IPS-20b (cell line): ENCODE results near the gene ANKRD28.

ENCODE experiments used
- H3K27ac ChIP-seq: one replicate; pipeline ENCODE4 v1.5.1; 2013; ENCODE audit warnings: low read length
- H3K27me3 ChIP-seq: 2 replicates; pipeline ENCODE4 v1.6.1; 2013; ENCODE audit warnings: mild to moderate bottlenecking, low read length, inconsistent platforms; ENCODE audit not compliant: insufficient read depth
- H3K36me3 ChIP-seq: 2 replicates; pipeline ENCODE4 v1.6.1; 2013; ENCODE audit warnings: low read depth, mild to moderate bottlenecking, inconsistent platforms, low read length, moderate library complexity; ENCODE audit not compliant: insufficient read depth
- H3K4me1 ChIP-seq: 2 replicates; pipeline ENCODE4 v1.6.1; 2013; ENCODE audit warnings: mild to moderate bottlenecking, control low read depth, inconsistent platforms, low read length, moderate library complexity; ENCODE audit not compliant: insufficient read depth
- H3K4me3 ChIP-seq: 2 replicates; pipeline ENCODE4 v1.5.1; 2013; ENCODE audit warnings: mild to moderate bottlenecking, low read length, inconsistent platforms
- H3K9ac ChIP-seq: 2 replicates; pipeline ENCODE4 v1.6.1; 2013; ENCODE audit warnings: low read depth, mild to moderate bottlenecking, inconsistent platforms, low read length, moderate library complexity
- H3K9me3 ChIP-seq: 2 replicates; pipeline ENCODE4 v1.6.1; 2013; ENCODE audit warnings: mild to moderate bottlenecking, low read depth, low read length, inconsistent platforms; ENCODE audit not compliant: insufficient read depth

Gene ANKRD28

DNA sequence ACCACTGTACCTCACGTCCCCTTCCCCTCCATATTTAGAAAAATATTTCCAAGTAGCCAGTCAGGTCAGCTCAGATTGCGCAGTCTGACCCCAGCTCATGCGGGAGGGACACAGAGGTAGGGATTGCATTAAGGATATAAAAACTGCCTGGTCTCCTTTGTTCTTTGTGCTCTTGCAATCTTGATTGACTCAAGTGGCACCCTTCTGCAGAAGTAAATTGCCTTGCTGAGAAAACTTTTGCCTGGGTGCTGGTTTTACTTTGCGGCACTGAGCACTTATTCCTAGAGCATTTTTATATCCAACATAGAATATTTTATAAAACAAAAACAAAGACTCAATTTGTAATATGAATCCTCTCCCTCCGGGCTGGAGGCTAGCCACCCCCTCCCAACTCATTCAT is 141.4 kb downstream of the ANKRD28 start:
- H3K9ac ChIP-seq, result no peak overlapping the region
- no peaks in the 10 kb centered on the region for H3K4me1 ChIP-seq
- H3K27me3 ChIP-seq, result no peaks in the 10 kb centered on the region
- no peak overlapping the region for H3K4me3 ChIP-seq
- no peak overlapping the region for H3K27ac ChIP-seq
- H3K36me3 ChIP-seq, result no peaks in the 10 kb centered on the region
- peaks cover 24% of the 10 kb centered on the region for H3K9me3 ChIP-seq

DNA sequence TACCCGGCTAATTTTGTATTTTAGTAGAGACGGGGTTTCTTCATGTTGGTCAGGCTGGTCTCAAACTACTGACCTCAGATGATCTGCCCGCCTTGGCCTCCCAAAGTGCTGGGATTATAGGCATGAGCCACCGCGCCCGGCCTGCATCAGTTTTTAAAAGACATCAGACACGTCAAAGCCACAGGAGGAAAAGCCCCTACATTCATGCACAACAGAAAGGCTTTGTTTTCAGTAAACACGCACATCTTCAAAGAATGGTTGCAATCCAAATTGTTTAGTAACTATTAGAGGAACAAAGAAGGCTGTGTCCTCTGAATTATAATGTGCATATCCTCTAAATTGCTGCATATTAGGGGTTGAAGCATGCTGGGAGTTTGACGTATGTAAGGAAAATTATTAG is 142.9 kb downstream of the ANKRD28 start:
- H3K4me3 ChIP-seq, result no peak overlapping the region
- H3K9me3 ChIP-seq, result peaks cover 24% of the 10 kb centered on the region
- H3K36me3 ChIP-seq, result no peaks in the 10 kb centered on the region
- no peak overlapping the region for H3K9ac ChIP-seq
- no peaks in the 10 kb centered on the region for H3K4me1 ChIP-seq
- no peak overlapping the region for H3K27ac ChIP-seq
- no peaks in the 10 kb centered on the region for H3K27me3 ChIP-seq

DNA sequence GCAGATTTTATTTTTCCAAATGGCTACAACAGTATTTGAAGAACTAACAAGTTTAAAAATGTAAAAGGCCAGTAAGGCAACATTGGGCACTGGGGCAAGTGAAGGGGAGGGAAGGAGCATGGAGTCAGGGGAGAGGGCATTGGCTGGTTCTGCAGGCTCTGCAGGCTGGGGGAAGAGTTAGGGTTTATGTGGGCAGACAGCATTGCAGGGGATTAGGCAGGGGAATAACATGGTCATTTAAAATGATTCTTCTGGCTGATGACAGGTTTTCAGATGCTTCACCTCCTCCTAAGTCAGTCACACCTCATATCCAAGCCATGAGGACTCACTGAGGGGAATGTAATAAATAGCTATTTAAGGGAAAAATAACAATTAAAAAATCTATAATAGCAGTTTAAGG is 143.7 kb downstream of the ANKRD28 start:
- Histone ChIP-seq H3K27me3 (no peaks in the 10 kb centered on the region), H3K4me1 (no peaks in the 10 kb centered on the region), H3K4me3 (no peak overlapping the region), H3K9ac (no peak overlapping the region), H3K36me3 (no peaks in the 10 kb centered on the region), H3K9me3 (peaks cover 24% of the 10 kb centered on the region), H3K27ac (no peak overlapping the region)

DNA sequence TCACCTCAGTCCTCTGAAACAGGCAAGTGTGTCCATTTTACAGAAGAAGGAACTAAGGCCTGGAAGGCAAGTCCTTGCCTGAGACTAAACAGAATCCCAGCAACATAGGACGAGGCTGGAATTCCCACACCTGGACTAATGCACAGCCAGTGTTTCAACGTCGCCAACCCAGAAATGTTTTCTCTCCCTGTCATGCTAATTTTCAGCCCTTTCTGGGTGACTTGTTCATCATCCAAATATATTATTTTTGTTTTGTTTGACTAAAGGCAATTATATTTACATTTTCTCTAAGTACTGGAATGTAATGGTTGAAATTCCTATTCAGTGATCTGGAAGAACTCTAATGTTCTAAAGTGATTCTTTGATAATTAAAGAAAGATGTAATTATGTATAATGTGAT is 144.5 kb downstream of the ANKRD28 start:
- H3K36me3 ChIP-seq, result no peaks in the 10 kb centered on the region
- no peaks in the 10 kb centered on the region for H3K4me1 ChIP-seq
- H3K27ac ChIP-seq, result no peak overlapping the region
- peaks cover 24% of the 10 kb centered on the region for H3K9me3 ChIP-seq
- H3K4me3 ChIP-seq, result no peak overlapping the region
- H3K9ac ChIP-seq, result no peak overlapping the region
- H3K27me3 ChIP-seq, result no peaks in the 10 kb centered on the region

DNA sequence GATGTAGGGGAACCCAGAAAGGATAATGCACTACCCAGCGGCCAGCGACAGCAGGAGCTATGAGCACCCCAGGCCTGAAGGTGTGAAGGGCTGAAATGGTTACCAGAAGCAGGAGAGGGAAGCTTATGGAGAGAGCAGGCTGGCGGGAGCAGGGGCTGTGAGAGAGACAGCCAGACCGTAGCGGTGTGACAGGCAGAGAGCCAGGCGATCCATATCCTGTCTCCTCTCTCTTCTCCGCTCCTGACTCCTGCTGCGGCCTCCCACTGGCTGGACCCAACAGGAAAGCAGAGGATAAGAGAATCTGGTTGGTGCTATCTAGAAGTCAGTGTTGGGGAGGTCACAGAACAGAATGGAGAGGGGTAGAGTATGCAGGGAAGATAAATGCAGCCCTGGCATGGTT is 146.4 kb downstream of the ANKRD28 start:
- Histone ChIP-seq H3K9me3 (peaks cover 13% of the 10 kb centered on the region), H3K27ac (no peak overlapping the region), H3K27me3 (no peaks in the 10 kb centered on the region), H3K4me1 (peaks cover 2% of the 10 kb centered on the region; the same call in 1 of the 2 replicates), H3K36me3 (no peaks in the 10 kb centered on the region), H3K4me3 (no peak overlapping the region), H3K9ac (no peak overlapping the region)

DNA sequence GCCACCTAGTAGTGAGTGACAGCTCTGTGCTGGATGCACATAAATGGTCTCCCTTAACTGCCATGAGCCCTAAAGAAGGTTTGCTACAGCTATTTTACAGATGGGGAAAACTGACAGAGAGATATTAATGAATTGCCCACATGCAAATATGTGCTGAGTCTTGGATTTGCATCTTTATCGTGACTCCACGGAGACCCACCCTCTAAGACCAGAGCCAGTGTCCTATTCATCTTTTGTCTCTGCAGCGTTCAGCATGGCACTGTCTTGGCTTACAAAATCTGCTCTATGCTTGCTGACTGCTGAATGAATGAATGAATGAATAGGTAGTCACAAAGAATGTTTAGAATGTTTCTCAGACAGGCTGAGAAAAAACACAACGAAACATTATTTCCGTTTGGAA is 147.9 kb downstream of the ANKRD28 start:
- H3K4me3 ChIP-seq, result no peak overlapping the region
- no peaks in the 10 kb centered on the region for H3K9me3 ChIP-seq
- H3K27ac ChIP-seq, result no peak overlapping the region
- no peak overlapping the region for H3K9ac ChIP-seq
- peaks cover 2% of the 10 kb centered on the region; the same call in 1 of the 2 replicates for H3K4me1 ChIP-seq
- H3K36me3 ChIP-seq, result no peaks in the 10 kb centered on the region; the same call in 1 of the 2 replicates
- H3K27me3 ChIP-seq, result no peaks in the 10 kb centered on the region

DNA sequence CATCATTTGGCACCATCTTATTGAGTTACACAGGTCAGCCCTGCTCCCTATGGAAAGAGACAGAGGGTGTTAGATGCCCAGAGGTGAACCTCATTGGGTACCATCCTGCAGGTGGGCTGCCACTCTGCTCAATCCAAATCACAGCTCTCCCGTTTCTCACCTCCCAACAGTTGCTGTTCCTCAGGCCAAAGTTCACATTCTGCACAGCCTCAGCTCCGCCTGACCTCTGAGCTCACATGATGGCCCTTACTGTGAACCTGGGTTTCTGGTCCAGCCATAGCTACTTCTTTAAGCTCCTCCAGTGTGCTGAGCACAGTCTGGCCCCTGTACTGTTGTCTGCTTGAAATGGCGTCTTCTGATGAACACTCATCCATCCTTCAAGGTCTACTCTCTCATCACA is 148.4 kb downstream of the ANKRD28 start:
- no peak overlapping the region for H3K27ac ChIP-seq
- peaks cover 2% of the 10 kb centered on the region; the same call in 1 of the 2 replicates for H3K4me1 ChIP-seq
- H3K9ac ChIP-seq, result no peak overlapping the region
- H3K9me3 ChIP-seq, result no peaks in the 10 kb centered on the region
- no peaks in the 10 kb centered on the region for H3K27me3 ChIP-seq
- no peaks in the 10 kb centered on the region; the same call in 1 of the 2 replicates for H3K36me3 ChIP-seq
- no peak overlapping the region for H3K4me3 ChIP-seq

DNA sequence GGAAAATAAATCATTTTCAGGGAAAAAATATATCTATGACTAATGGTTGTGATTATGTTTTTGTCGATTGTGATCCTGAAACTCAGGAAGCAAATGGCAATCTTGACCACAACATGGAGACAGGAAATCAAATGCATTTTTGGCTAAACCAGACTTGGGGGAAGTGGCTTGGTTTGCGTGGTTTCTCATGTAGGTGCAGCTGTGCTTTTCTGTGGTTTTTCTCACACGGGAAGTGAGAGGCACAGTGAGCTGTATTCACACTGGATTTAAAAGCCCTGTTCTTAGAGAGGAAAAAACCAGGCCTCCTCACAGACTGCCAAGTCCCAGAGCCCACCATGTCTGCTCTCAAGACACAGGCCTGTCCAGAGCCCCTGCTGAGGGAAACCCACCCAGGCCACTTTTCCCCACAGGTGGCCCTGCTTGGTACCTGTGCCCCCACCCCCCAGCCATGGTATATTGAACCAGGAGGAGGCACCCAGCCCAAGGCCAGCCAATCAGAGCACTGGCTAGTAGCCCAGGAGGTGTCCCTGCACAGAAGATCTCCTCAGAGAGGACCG is 150.1 kb downstream of the ANKRD28 start:
- H3K4me1 ChIP-seq, result peaks cover 2% of the 10 kb centered on the region; the same call in 1 of the 2 replicates
- no peaks in the 10 kb centered on the region; the same call in 1 of the 2 replicates for H3K36me3 ChIP-seq
- H3K4me3 ChIP-seq, result no peak overlapping the region
- H3K27ac ChIP-seq, result no peak overlapping the region
- no peaks in the 10 kb centered on the region for H3K9me3 ChIP-seq
- H3K9ac ChIP-seq, result no peak overlapping the region
- H3K27me3 ChIP-seq, result no peaks in the 10 kb centered on the region

DNA sequence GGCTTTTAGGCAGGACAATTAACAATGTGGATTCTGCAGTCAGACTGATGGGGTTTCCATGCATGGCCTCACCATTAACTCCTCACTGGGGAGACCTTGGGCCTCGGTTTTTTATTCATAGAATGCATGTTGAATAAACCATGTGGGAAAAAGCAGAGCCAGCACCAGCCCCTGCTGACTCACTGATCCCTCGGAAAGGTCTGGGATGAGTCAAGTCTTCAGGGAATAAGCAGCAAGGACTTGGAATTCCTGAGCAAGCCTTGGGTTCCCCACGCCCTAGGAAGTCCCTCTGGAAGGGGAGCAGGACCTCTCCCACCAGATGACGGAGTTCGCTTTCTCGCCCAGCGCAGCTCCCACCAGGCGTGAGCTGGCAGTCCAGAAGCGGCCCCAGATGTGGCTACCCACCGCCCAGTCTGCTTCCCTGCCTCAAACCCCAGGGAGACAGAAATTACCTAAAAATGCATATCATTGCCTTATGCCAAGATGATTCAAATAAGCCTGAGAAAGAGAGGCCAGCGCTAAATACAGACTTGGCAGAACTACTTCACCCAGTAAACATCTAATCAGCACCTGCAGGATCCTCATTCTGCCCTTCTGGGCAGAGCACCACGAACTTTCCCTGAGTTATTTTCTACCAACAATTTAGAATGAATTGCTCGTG is 150.8 kb downstream of the ANKRD28 start:
- Histone ChIP-seq H3K27me3 (no peaks in the 10 kb centered on the region), H3K9me3 (no peaks in the 10 kb centered on the region), H3K27ac (no peak overlapping the region), H3K4me1 (peaks cover 2% of the 10 kb centered on the region; the same call in 1 of the 2 replicates), H3K36me3 (no peaks in the 10 kb centered on the region; the same call in 1 of the 2 replicates), H3K4me3 (no peak overlapping the region), H3K9ac (no peak overlapping the region)

DNA sequence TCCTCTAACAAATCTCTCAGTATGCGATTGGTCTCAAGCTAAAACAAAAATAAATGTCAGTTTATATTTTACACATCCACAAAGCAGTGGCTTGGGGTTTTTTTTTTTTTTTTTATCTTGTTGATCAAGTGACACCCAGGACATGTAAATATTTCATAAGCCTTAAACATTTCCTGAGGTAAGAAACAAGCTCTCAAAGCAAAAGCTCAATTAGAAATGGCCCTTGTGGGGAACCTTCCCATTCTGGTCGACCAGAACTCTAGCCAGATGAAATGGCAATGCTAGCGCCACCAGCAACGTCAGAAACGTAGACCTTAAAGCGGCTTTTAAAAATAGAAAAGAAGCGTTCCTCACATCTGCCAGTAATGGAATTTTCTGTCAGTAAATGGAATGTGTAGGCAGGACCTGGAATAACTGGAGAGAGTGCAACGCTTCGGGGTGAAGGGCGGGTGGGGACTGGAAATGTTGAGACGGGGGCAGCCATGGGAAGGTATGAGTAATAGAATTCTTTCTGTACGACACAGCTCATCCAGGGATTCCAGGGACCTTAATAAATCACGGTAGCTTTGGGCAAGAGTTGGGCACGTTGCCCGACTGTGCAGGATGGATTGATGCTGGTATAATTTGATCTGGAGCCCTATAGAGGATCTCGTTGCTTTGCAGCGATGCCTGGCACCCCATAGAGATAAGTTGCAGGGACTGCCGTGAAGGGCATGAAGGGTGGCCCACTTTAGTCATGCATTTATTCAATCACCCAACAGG is 151.9 kb downstream of the ANKRD28 start:
- Histone ChIP-seq H3K27ac (no peak overlapping the region), H3K27me3 (no peaks in the 10 kb centered on the region), H3K36me3 (no peaks in the 10 kb centered on the region; the same call in 1 of the 2 replicates), H3K4me1 (peaks cover 2% of the 10 kb centered on the region; the same call in 1 of the 2 replicates), H3K9ac (no peak overlapping the region), H3K4me3 (no peak overlapping the region), H3K9me3 (no peaks in the 10 kb centered on the region)

DNA sequence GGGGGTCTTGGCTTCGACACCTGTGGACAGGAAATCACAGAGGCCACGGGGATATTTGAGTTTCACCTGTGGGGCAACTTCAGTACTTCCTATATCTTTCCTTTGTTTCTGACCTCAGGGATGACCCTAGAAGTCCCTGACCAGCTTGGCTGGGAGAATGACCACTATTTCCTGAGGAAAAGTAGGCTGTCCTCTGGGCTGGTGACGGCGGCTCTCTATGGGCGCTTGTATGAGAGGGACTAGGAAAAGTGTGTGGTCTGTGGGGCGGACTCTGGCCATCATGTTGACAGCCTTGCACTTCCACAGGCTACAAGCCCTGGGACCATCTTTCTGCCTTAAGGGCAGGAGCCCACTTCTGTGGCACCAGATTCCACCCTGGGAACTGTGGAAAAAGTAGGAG is 152.5 kb downstream of the ANKRD28 start:
- Histone ChIP-seq H3K27me3 (no peaks in the 10 kb centered on the region), H3K27ac (no peak overlapping the region), H3K9ac (no peak overlapping the region)

DNA sequence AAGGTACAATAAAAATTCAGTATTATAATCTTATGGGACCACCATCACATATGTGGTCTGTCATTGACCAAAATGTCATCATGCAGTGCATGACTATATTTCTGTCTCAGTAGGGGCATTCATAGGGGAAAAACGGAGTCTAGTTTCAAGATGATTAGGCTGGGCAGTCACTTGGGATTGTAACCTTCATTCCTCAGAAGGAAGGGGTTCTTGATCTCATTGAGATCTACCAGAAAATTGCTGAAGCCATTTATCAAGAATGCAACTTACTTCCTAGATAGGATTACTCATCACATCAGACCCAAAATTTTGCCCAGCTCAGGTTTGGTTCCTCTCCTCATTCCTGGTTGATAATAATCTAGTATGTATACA is 158.9 kb downstream of the ANKRD28 start:
- no peaks in the 10 kb centered on the region for H3K9me3 ChIP-seq
- no peaks in the 10 kb centered on the region for H3K36me3 ChIP-seq
- no peaks in the 10 kb centered on the region for H3K27me3 ChIP-seq
- H3K4me1 ChIP-seq, result peaks cover 20% of the 10 kb centered on the region
- H3K27ac ChIP-seq, result no peak overlapping the region
- no peak overlapping the region for H3K9ac ChIP-seq
- no peak overlapping the region for H3K4me3 ChIP-seq

More for the DNA sequence above, 152.5 kb downstream of the ANKRD28 start:
- no peak overlapping the region for H3K4me3 ChIP-seq
- no peaks in the 10 kb centered on the region; the same call in 1 of the 2 replicates for H3K36me3 ChIP-seq
- H3K4me1 ChIP-seq, result peaks cover 2% of the 10 kb centered on the region; the same call in 1 of the 2 replicates
- no peaks in the 10 kb centered on the region for H3K9me3 ChIP-seq
